IPS DF 6.9 (cell line): Measurements from ENCODE around the gene CAMK1D.

ENCODE experiments used
- DNase-seq: peaks from one replicate; pipeline ENCODE4 v3.0.0-alpha.2; 2013; ENCODE audit warnings: low read depth, low spot score
- H3K27ac ChIP-seq: one replicate; pipeline ENCODE4 v1.5.1; 2013; ENCODE audit warnings: low read length, control low read depth
- H3K27me3 ChIP-seq: 2 replicates; pipeline ENCODE4 v1.6.1; 2013; ENCODE audit warnings: mild to moderate bottlenecking, low read length; ENCODE audit not compliant: control insufficient read depth, insufficient read depth
- H3K36me3 ChIP-seq: 2 replicates; pipeline ENCODE4 v1.6.1; 2013; ENCODE audit warnings: low read length; ENCODE audit not compliant: control insufficient read depth, insufficient read depth
- H3K4me1 ChIP-seq: 2 replicates; pipeline ENCODE4 v1.6.1; 2013; ENCODE audit warnings: low read length; ENCODE audit not compliant: control insufficient read depth, insufficient read depth
- H3K4me3 ChIP-seq: 2 replicates; pipeline ENCODE4 v1.5.1; 2013; ENCODE audit warnings: mild to moderate bottlenecking, low read length
- H3K9me3 ChIP-seq: 2 replicates; pipeline ENCODE4 v1.6.1; 2013; ENCODE audit warnings: low read length, inconsistent platforms; ENCODE audit not compliant: control insufficient read depth, insufficient read depth
- WGBS: extraction: QIAGEN DNeasy Blood & Tissue Kit; methylation state at CpG from one replicate; pipeline ENCODE4 v1.1.7; 2013; ENCODE audit warnings: mixed read lengths, missing lambda C conversion rate; ENCODE audit not compliant: insufficient read length, insufficient coverage; 5-methylcytosine and 5-hydroxymethylcytosine counted together

The CAMK1D gene

GRCh38 chr10:12636571-12636970 is 287.2 kb downstream of the CAMK1D start:
- WGBS: no CpG with 5 or more reads among the region's 3 CpGs
- Histone ChIP-seq H3K9me3 (no peaks in the 10 kb centered on the region; the same call in 1 of the 2 replicates), H3K36me3 (no peaks in the 10 kb centered on the region), H3K27me3 (no peaks in the 10 kb centered on the region), H3K4me1 (peaks cover 3% of the 10 kb centered on the region; the same call in 1 of the 2 replicates), H3K27ac (no peak overlapping the region), H3K4me3 (no peak overlapping the region)
- no peak for DNase-seq

DNA sequence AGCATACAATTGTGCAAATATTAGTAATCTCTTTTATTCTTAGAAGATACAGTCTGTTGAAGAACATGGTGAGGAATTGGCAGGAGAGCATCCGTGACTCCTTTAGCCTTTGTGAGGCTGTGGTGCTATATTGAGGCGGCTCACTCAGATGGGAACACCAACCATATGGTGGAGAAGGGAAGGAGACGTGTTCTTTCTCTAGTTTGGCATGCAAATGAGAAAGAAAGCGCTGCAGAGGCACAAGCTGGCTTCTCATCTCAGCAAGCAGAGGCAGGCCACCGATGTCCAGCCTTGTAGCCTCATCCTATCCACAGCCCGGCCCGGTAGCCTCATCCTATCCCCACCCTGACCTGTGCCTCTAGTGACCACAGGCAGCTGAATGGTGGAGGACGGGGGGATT is 288.3 kb downstream of the CAMK1D start:
- no peaks in the 10 kb centered on the region for H3K27me3 ChIP-seq
- no peaks in the 10 kb centered on the region for H3K9me3 ChIP-seq
- no peak overlapping the region for H3K27ac ChIP-seq
- H3K4me3 ChIP-seq: no peak overlapping the region
- WGBS: no CpG with 5 or more reads among the region's 8 CpGs
- no peaks in the 10 kb centered on the region for H3K36me3 ChIP-seq
- peaks cover 3% of the 10 kb centered on the region; the same call in 1 of the 2 replicates for H3K4me1 ChIP-seq
- no peak for DNase-seq

- Histone ChIP-seq H3K4me3 (no peak overlapping the region), H3K4me1 (peaks cover 3% of the 10 kb centered on the region; the same call in 1 of the 2 replicates), H3K27ac (no peak overlapping the region), H3K9me3 (no peaks in the 10 kb centered on the region), H3K36me3 (no peaks in the 10 kb centered on the region), H3K27me3 (no peaks in the 10 kb centered on the region)
- 100% methylated on average over 1 of the region's 7 CpGs for WGBS
- no peak for DNase-seq
Observed at GRCh38 chr10:12638103-12638502, 288.8 kb downstream of the CAMK1D start.

DNA sequence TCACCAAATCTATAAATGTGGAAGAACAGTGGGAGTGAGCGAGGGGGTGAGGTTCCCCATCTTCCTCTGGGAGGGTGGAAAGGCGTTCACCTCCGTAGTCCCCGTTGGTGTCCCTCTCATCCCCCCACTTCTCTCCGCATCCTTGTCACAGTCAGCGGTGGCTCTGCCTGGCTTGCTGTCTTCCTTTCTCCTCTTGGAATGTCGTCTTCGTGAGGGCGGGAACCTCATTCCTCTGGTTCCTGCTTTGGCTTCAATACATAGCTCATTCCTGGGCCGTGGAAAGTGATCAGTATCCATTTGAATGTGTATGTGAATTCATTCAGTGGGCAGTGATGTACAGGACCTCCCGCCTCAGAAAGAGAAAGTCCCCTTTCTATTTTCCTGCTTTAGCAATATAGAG is 289.4 kb downstream of the CAMK1D start:
- no peaks in the 10 kb centered on the region for H3K27me3 ChIP-seq
- no peak for DNase-seq
- no peak overlapping the region for H3K4me3 ChIP-seq
- H3K36me3 ChIP-seq: no peaks in the 10 kb centered on the region
- no peak overlapping the region for H3K27ac ChIP-seq
- H3K4me1 ChIP-seq: peaks cover 3% of the 10 kb centered on the region; the same call in 1 of the 2 replicates
- WGBS: no CpG with 5 or more reads among the region's 11 CpGs
- no peaks in the 10 kb centered on the region for H3K9me3 ChIP-seq

- peaks cover 3% of the 10 kb centered on the region; the same call in 1 of the 2 replicates for H3K4me1 ChIP-seq
- no peak overlapping the region for H3K4me3 ChIP-seq
- DNase-seq: no peak
- WGBS: no CpG with 5 or more reads among the region's 12 CpGs
- H3K9me3 ChIP-seq: no peaks in the 10 kb centered on the region
- H3K27ac ChIP-seq: no peak overlapping the region
- no peaks in the 10 kb centered on the region for H3K27me3 ChIP-seq
- H3K36me3 ChIP-seq: no peaks in the 10 kb centered on the region
Observed at GRCh38 chr10:12639996-12640944, 290.9 kb downstream of the CAMK1D start.

- H3K4me1 ChIP-seq: peaks cover 3% of the 10 kb centered on the region; the same call in 1 of the 2 replicates
- no peak overlapping the region for H3K27ac ChIP-seq
- WGBS: no CpG with 5 or more reads among the region's 7 CpGs
- DNase-seq: no peak
- H3K9me3 ChIP-seq: no peaks in the 10 kb centered on the region
- H3K4me3 ChIP-seq: no peak overlapping the region
- no peaks in the 10 kb centered on the region for H3K36me3 ChIP-seq
- no peaks in the 10 kb centered on the region for H3K27me3 ChIP-seq
Observed at GRCh38 chr10:12642036-12642435, 292.7 kb downstream of the CAMK1D start.

GRCh38 chr10:12643279-12643678 is 293.9 kb downstream of the CAMK1D start:
- H3K27ac ChIP-seq: no peak overlapping the region
- H3K27me3 ChIP-seq: no peaks in the 10 kb centered on the region
- no peaks in the 10 kb centered on the region for H3K36me3 ChIP-seq
- no peaks in the 10 kb centered on the region for H3K9me3 ChIP-seq
- DNase-seq: no peak
- H3K4me1 ChIP-seq: peaks cover under 1% of the 10 kb centered on the region; the same call in 1 of the 2 replicates
- WGBS: no CpG with 5 or more reads among the region's 17 CpGs
- no peak overlapping the region for H3K4me3 ChIP-seq

GRCh38 chr10:12644380-12645144 is 295.2 kb downstream of the CAMK1D start:
- Histone ChIP-seq H3K36me3 (no peaks in the 10 kb centered on the region), H3K27me3 (no peaks in the 10 kb centered on the region), H3K27ac (no peak overlapping the region), H3K4me1 (no peaks in the 10 kb centered on the region), H3K4me3 (no peak overlapping the region), H3K9me3 (no peaks in the 10 kb centered on the region)
- no peak for DNase-seq
- WGBS: no CpG with 5 or more reads among the region's 4 CpGs

DNA sequence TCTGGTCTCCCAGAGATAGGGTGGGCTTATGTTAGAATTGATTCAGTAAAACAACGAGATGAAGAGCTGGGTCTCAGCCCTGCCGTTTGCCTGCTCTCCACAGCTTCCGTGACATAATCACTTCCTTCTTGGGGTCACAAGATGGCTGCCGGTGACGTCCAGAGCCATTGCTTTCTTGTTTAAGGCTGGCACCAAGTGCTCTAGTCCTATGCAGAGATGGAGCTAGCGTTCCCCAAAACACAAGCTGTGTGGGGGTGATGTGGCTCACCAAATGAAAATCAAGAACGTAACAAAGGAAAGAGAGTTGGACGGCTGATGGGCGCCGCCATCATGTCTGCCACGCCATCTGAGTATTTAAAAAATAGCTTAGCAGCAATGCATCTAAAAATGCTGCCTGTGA is 296.1 kb downstream of the CAMK1D start:
- WGBS: no CpG with 5 or more reads among the region's 11 CpGs
- no peak overlapping the region for H3K4me3 ChIP-seq
- no peak for DNase-seq

GRCh38 chr10:12649012-12649584 is 299.8 kb downstream of the CAMK1D start:
- no CpG with 5 or more reads among the region's 9 CpGs for WGBS
- no peak for DNase-seq
- Histone ChIP-seq H3K27ac (no peak overlapping the region), H3K4me3 (no peak overlapping the region), H3K27me3 (no peaks in the 10 kb centered on the region), H3K9me3 (no peaks in the 10 kb centered on the region), H3K4me1 (no peaks in the 10 kb centered on the region), H3K36me3 (no peaks in the 10 kb centered on the region)

More for the DNA sequence above, 296.1 kb downstream of the CAMK1D start:
- H3K27ac ChIP-seq: no peak overlapping the region
- H3K27me3 ChIP-seq: no peaks in the 10 kb centered on the region
- H3K4me1 ChIP-seq: no peaks in the 10 kb centered on the region
- H3K9me3 ChIP-seq: no peaks in the 10 kb centered on the region
- no peaks in the 10 kb centered on the region for H3K36me3 ChIP-seq
